Measurements from ENCODE around the gene SIRT1. TPM values are rescaled to one million over a fixed set of nuclear protein-coding genes. Genes with fewer than 3 reads are reported as not detected.

Gene SIRT1
- total RNA-seq, 1 experiment from 2014 or later: 22.8 TPM

GRCh38 chr10:67864607-67865371 is 19.7 kb upstream of the SIRT1 start:
- intact Hi-C loops (cut with micrococcal nuclease): no loop called here
- Histone ChIP-seq H3K4me2 (ENCODE audit: low read length) (no peak overlapping the region), H3K4me3 (replicated peaks in 1 of 2; ENCODE audit: low read depth in 1 of 2, low read length in 2 of 2) (no peak overlapping the region), H3K9ac (ENCODE audit: low read length) (no peak overlapping the region), H3K36me3 (ENCODE audit: control insufficient read depth in 1 of 2, insufficient read depth in 2 of 2, low read length in 2 of 2) (no peaks in the 10 kb centered on the region), H3K27me3 (ENCODE audit: insufficient read depth, low read length) (no peaks in the 10 kb centered on the region), H3K9me3 (ENCODE audit: control insufficient read depth in 1 of 2, insufficient read depth in 1 of 2, low read depth in 1 of 2, low read length in 2 of 2) (no peaks in the 10 kb centered on the region), H3K79me2 (ENCODE audit: insufficient read depth, low read length) (no peaks in the 10 kb centered on the region), H3K9me2 (ENCODE audit: insufficient read depth) (no peaks in the 10 kb centered on the region), H3K4me1 (ENCODE audit: control insufficient read depth in 1 of 2, insufficient read depth in 2 of 2, low read length in 2 of 2) (no peaks in the 10 kb centered on the region), H4K20me1 (ENCODE audit: insufficient read depth) (no peaks in the 10 kb centered on the region), H3K27ac (ENCODE audit: low read depth, low read length) (no peak overlapping the region), H2AFZ (ENCODE audit: low read depth, low read length, poor library complexity, severe bottlenecking) (no peak overlapping the region)
- no TSS peak for BruUV-seq (replicated peaks)
- DNase-seq (ENCODE audit: low read depth, low spot score): no peak
- ChIA-PET POLR2A (no interaction called here), CTCF (no interaction called here), RAD21 (ENCODE audit: low non-redundant PET in 1 of 2, low total read pairs in 2 of 2, uncharacterized antibody in 2 of 2, unreplicated experiment in 2 of 2) (no interaction called here)
- ATAC-seq: no peak
- TF ChIP-seq SP1 (IDR thresholded peaks at IDR 0.05; ENCODE audit: low read depth): no peak
- no peak for TF ChIP-seq CBX3 (IDR thresholded peaks at IDR 0.05; ENCODE audit: low read depth)
- TF ChIP-seq POLR2AphosphoS5 (IDR thresholded peaks at IDR 0.05; ENCODE audit: low read depth, low read length): no peak
- no peak for TF ChIP-seq EZH2 (IDR thresholded peaks at IDR 0.05)
- TF ChIP-seq SIN3A (IDR thresholded peaks at IDR 0.05; ENCODE audit: low read depth): no peak
- TF ChIP-seq ATF3 (IDR thresholded peaks at IDR 0.05): no peak
- no peak for TF ChIP-seq ZFX (IDR thresholded peaks at IDR 0.05)
- no peak for TF ChIP-seq SRF (IDR thresholded peaks at IDR 0.05; ENCODE audit: low read depth)
- no peak for TF ChIP-seq EZH2phosphoT487 (IDR thresholded peaks at IDR 0.05; ENCODE audit: borderline replicate concordance)
- no peak for TF ChIP-seq ELF1 (IDR thresholded peaks at IDR 0.05; ENCODE audit: borderline replicate concordance, low read depth)

- no peak for DNase-seq (ENCODE audit: low read depth, low spot score)
- Histone ChIP-seq H4K20me1 (ENCODE audit: insufficient read depth) (no peaks in the 10 kb centered on the region), H3K4me2 (ENCODE audit: low read length) (no peak overlapping the region), H2AFZ (ENCODE audit: low read depth, low read length, poor library complexity, severe bottlenecking) (no peak overlapping the region), H3K9me3 (ENCODE audit: control insufficient read depth in 1 of 2, insufficient read depth in 1 of 2, low read depth in 1 of 2, low read length in 2 of 2) (no peaks in the 10 kb centered on the region), H3K9me2 (ENCODE audit: insufficient read depth) (no peaks in the 10 kb centered on the region), H3K79me2 (ENCODE audit: insufficient read depth, low read length) (no peaks in the 10 kb centered on the region), H3K27me3 (ENCODE audit: insufficient read depth, low read length) (no peaks in the 10 kb centered on the region), H3K4me3 (replicated peaks in 1 of 2; ENCODE audit: low read depth in 1 of 2, low read length in 2 of 2) (no peak overlapping the region), H3K4me1 (ENCODE audit: control insufficient read depth in 1 of 2, insufficient read depth in 2 of 2, low read length in 2 of 2) (no peaks in the 10 kb centered on the region), H3K27ac (ENCODE audit: low read depth, low read length) (no peak overlapping the region), H3K9ac (ENCODE audit: low read length) (no peak overlapping the region), H3K36me3 (ENCODE audit: control insufficient read depth in 1 of 2, insufficient read depth in 2 of 2, low read length in 2 of 2) (no peaks in the 10 kb centered on the region)
- RAD21 ChIA-PET (ENCODE audit: low non-redundant PET in 1 of 2, low total read pairs in 2 of 2, uncharacterized antibody in 2 of 2, unreplicated experiment in 2 of 2): no interaction called here
- POLR2A ChIA-PET: no interaction called here
- TF ChIP-seq POLR2AphosphoS5 (IDR thresholded peaks at IDR 0.05; ENCODE audit: low read depth, low read length): no peak
- no peak for TF ChIP-seq ZFX (IDR thresholded peaks at IDR 0.05)
- no peak for TF ChIP-seq FOSL1 (IDR thresholded peaks at IDR 0.05; ENCODE audit: low read depth)
- no peak for TF ChIP-seq EGR1 (IDR thresholded peaks at IDR 0.05; ENCODE audit: low read depth)
- no peak for TF ChIP-seq CEBPB (IDR thresholded peaks at IDR 0.05; ENCODE audit: low read depth)
- TF ChIP-seq SP1 (IDR thresholded peaks at IDR 0.05; ENCODE audit: low read depth): no peak
- no peak for TF ChIP-seq EZH2phosphoT487 (IDR thresholded peaks at IDR 0.05; ENCODE audit: borderline replicate concordance)
- TF ChIP-seq CBX3 (IDR thresholded peaks at IDR 0.05; ENCODE audit: low read depth): no peak
- TF ChIP-seq YY1 (IDR thresholded peaks at IDR 0.05; ENCODE audit: extremely low read depth, insufficient replicate concordance, low read depth, low read length): no peak
- TF ChIP-seq JUND (IDR thresholded peaks at IDR 0.05): no peak
- CTCF ChIA-PET: interaction anchor here (1.3 kb wide), 1 partner anchor 13 kb away, joined by 3 read pairs; no protein-coding TSS in a partner anchor
- intact Hi-C loops (cut with micrococcal nuclease): no loop called here
- BruUV-seq (replicated peaks): no TSS peak
- ATAC-seq: no peak
Observed at GRCh38 chr10:67868132-67868531, 16.3 kb upstream of the SIRT1 start.

Measured in HCT116 (cell line).